HCT116 (cell line): ENCODE measurements around the gene DDOST. TPM values are rescaled to one million over a fixed set of nuclear protein-coding genes. Genes with fewer than 3 reads are reported as not detected.

Source experiments
- ATAC-seq: fragments of 200-7000 bp; cut with Tn5 transposase; 2 replicates; pipeline ENCODE4 v1.9.1; 2020; ENCODE audit warnings: mild to moderate bottlenecking, moderate library complexity
- BruUV-seq: library from RNA; stranded (reverse); fragments of 400-500 nt; replicated peaks from 2 replicates; lab custom pipeline; 2021; lab: Mats Ljungman, UMichigan
- CTCF ChIA-PET: fragments of 300-600 bp; sonication (Branson Sonifier 250); formaldehyde crosslinking; loops from one replicate; lab custom pipeline; 2021; ENCODE audit warnings: antibody characterized with exemption; lab: Charles Lee
- POLR2A ChIA-PET: fragments of 300-600, 350-600 bp; sonication (Branson Sonifier 250); formaldehyde crosslinking; loops from one replicate; lab custom pipeline; 2021; ENCODE audit warnings: antibody characterized with exemption; lab: Charles Lee
- RAD21 ChIA-PET, 2 experiments: fragments of 300-600 bp; sonication (Branson Sonifier 250); formaldehyde crosslinking; loops; one replicate each; lab custom pipeline; 2023; ENCODE audit warnings: low total read pairs in 2 of 2; ENCODE audit not compliant: uncharacterized antibody in 2 of 2, unreplicated experiment in 2 of 2, low non-redundant PET in 1 of 2; lab: Charles Lee
- DNase-seq: peaks from one replicate; pipeline ENCODE4 v3.0.0-alpha.2; 2010; ENCODE audit warnings: low read depth, low spot score
- H2AFZ ChIP-seq: fragments of 200-600 bp; shearing (Covaris generic), sonication (generic); 2 replicates; pipeline ENCODE4 v1.6.1; 2017; ENCODE audit warnings: low read depth, mixed run types, mixed read lengths, antibody characterized with exemption, low read length; ENCODE audit not compliant: poor library complexity, severe bottlenecking
- H3K27ac ChIP-seq: 2 replicates; pipeline ENCODE4 v1.5.1; 2012; ENCODE audit warnings: low read depth, low read length
- H3K27me3 ChIP-seq: fragments of 200-600 bp; sonication (generic); 2 replicates; pipeline ENCODE4 v1.6.1; 2016; ENCODE audit warnings: mixed run types, low read length, mixed read lengths; ENCODE audit not compliant: insufficient read depth
- H3K36me3 ChIP-seq, 2 experiments: fragments of 200-500 bp in 1 of 2; fragments of 200-600 bp in 1 of 2; sonication (Bioruptor generic) in 1 of 2; sonication (generic) in 1 of 2; 2 replicates each; pipeline versions ENCODE4 v1.5.1 to v1.6.1; 2014 to 2016; ENCODE audit warnings: low read length in 2 of 2, inconsistent platforms in 1 of 2, mixed read lengths in 1 of 2, mixed run types in 1 of 2; ENCODE audit not compliant: insufficient read depth in 2 of 2, control insufficient read depth in 1 of 2
- H3K4me1 ChIP-seq, 2 experiments: fragments of 200-600 bp in 1 of 2; sonication (generic) in 1 of 2; 2 replicates each; pipeline versions ENCODE4 v1.5.1 to v1.6.1; 2012 to 2017; ENCODE audit warnings: low read length in 2 of 2, inconsistent platforms in 1 of 2, mild to moderate bottlenecking in 1 of 2, mixed read lengths in 1 of 2, mixed run types in 1 of 2, moderate library complexity in 1 of 2; ENCODE audit not compliant: insufficient read depth in 2 of 2, control insufficient read depth in 1 of 2
- H3K4me2 ChIP-seq: fragments of 200-600 bp; sonication (generic); 2 replicates; pipeline ENCODE4 v1.6.1; 2017; ENCODE audit warnings: mixed run types, low read length, mixed read lengths
- H3K4me3 ChIP-seq, 2 experiments: fragments of 200-600 bp in 1 of 2; sonication (generic) in 1 of 2; replicated peaks in 1 of 2; 2 replicates each; pipeline ENCODE4 v1.5.1; 2011 to 2016; ENCODE audit warnings: low read length in 2 of 2, control low read depth in 1 of 2, low read depth in 1 of 2, mild to moderate bottlenecking in 1 of 2, mixed read lengths in 1 of 2, mixed run types in 1 of 2
- H3K79me2 ChIP-seq: fragments of 200-600 bp; sonication (generic); 2 replicates; pipeline ENCODE4 v1.6.1; 2017; ENCODE audit warnings: mild to moderate bottlenecking, mixed run types, low read length, moderate library complexity, mixed read lengths; ENCODE audit not compliant: insufficient read depth
- H3K9ac ChIP-seq: fragments of 200-600 bp; sonication (generic); 2 replicates; pipeline ENCODE4 v1.6.1; 2016; ENCODE audit warnings: low read length, mixed read lengths
- H3K9me2 ChIP-seq: fragments of 200-600 bp; sonication (generic), shearing (Covaris generic); 2 replicates; pipeline ENCODE4 v1.6.1; 2017; ENCODE audit warnings: mixed run types, mild to moderate bottlenecking, moderate library complexity; ENCODE audit not compliant: insufficient read depth
- H3K9me3 ChIP-seq, 2 experiments: fragments of 200-500 bp in 1 of 2; fragments of 200-600 bp in 1 of 2; sonication (Bioruptor generic) in 1 of 2; sonication (generic) in 1 of 2; 2 replicates each; pipeline ENCODE4 v1.6.1; 2014 to 2017; ENCODE audit warnings: low read length in 2 of 2, mixed read lengths in 2 of 2, inconsistent platforms in 1 of 2, low read depth in 1 of 2, mild to moderate bottlenecking in 1 of 2, mixed run types in 1 of 2, moderate library complexity in 1 of 2; ENCODE audit not compliant: control insufficient read depth in 1 of 2, insufficient read depth in 1 of 2
- H4K20me1 ChIP-seq: fragments of 200-600 bp; sonication (generic), shearing (Covaris generic); 2 replicates; pipeline ENCODE4 v1.6.1; 2017; ENCODE audit warnings: mixed run types, mild to moderate bottlenecking, moderate library complexity; ENCODE audit not compliant: insufficient read depth
- CBX3 ChIP-seq: IDR thresholded peaks from 2 replicates; pipeline ENCODE4 v1.6.1; 2012; ENCODE audit warnings: low read depth
- EGR1 ChIP-seq: IDR thresholded peaks from 2 replicates; pipeline ENCODE4 v1.6.1; 2012; ENCODE audit warnings: low read depth
- ELF1 ChIP-seq: IDR thresholded peaks from 2 replicates; pipeline ENCODE4 v1.6.1; 2012; ENCODE audit warnings: low read depth, borderline replicate concordance
- JUND ChIP-seq: IDR thresholded peaks from 2 replicates; pipeline ENCODE4 v1.6.1; 2012
- REST ChIP-seq: IDR thresholded peaks from 2 replicates; pipeline ENCODE4 v1.6.1; 2012; ENCODE audit warnings: low read depth
- SRF ChIP-seq: IDR thresholded peaks from 2 replicates; pipeline ENCODE4 v1.6.1; 2012; ENCODE audit warnings: low read depth
- intact Hi-C: fragments of 100-400 bp; cut with micrococcal nuclease; formaldehyde crosslinking; loops from 2 replicates; pipeline ENCODE4 v1.10.0; 2022
- total RNA-seq: library from RNA; stranded (reverse); gene quantifications from one replicate; pipeline ENCODE4 v1.2.1, GENCODE V29; 2021; ENCODE audit not compliant: unreplicated experiment
- TF ChIP-seq, protein P1 (sequence below), 3 experiments: fragments of 200-600 bp in 1 of 3; sonication (generic) in 1 of 3; IDR thresholded peaks in 2 of 3; conservative IDR thresholded peaks in 1 of 3; 2 replicates each; pipeline ENCODE4 v1.5.1; 2012 to 2017; ENCODE audit warnings: low read depth in 2 of 3, low read length in 2 of 3, antibody characterized with exemption in 1 of 3, borderline replicate concordance in 1 of 3, control low read depth in 1 of 3, mild to moderate bottlenecking in 1 of 3, mixed read lengths in 1 of 3, mixed run types in 1 of 3, moderate library complexity in 1 of 3; ENCODE audit not compliant: insufficient read depth in 1 of 3

Gene DDOST
- total RNA-seq, 1 experiment from 2014 or later = 387 TPM

- TF ChIP-seq, protein P1, sequence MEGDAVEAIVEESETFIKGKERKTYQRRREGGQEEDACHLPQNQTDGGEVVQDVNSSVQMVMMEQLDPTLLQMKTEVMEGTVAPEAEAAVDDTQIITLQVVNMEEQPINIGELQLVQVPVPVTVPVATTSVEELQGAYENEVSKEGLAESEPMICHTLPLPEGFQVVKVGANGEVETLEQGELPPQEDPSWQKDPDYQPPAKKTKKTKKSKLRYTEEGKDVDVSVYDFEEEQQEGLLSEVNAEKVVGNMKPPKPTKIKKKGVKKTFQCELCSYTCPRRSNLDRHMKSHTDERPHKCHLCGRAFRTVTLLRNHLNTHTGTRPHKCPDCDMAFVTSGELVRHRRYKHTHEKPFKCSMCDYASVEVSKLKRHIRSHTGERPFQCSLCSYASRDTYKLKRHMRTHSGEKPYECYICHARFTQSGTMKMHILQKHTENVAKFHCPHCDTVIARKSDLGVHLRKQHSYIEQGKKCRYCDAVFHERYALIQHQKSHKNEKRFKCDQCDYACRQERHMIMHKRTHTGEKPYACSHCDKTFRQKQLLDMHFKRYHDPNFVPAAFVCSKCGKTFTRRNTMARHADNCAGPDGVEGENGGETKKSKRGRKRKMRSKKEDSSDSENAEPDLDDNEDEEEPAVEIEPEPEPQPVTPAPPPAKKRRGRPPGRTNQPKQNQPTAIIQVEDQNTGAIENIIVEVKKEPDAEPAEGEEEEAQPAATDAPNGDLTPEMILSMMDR (IDR thresholded peaks at IDR 0.05 in 2 of 3, conservative IDR thresholded peaks at IDR 0.05 in 1 of 3; ENCODE audit: borderline replicate concordance in 1 of 3, insufficient read depth in 1 of 3, low read depth in 2 of 3, low read length in 2 of 3) = no peak
- TF ChIP-seq CBX3 (peak; percentile 87), SRF (no peak), JUND (peak; percentile 56)
Observed at GRCh38 chr1:20612221-20612746, 48.9 kb downstream of the DDOST start (continued).

DNA sequence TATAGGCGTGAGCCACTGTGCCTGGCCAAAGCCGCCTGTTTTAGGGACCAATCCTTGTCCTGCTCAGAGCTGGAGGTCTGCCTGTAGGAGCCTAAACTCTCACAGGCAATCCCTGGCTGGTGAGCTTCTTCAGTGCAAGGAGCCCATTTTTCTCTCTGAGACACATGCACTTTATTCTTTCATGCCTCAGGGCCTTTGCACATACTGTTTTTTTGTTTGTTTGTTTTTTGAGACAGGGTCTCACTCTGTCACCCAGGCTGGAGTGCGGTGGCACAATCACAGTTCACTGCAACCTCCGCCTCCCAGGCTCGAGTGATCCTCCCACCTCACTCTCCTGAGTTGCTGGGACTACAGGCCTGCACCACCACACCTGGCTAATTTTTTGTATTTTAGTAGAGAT is 49.5 kb downstream of the DDOST start:
- no peaks in the 10 kb centered on the region for H3K9me2 ChIP-seq
- BruUV-seq = no TSS peak
- H4K20me1 ChIP-seq = no peaks in the 10 kb centered on the region
- ChIA-PET CTCF (interaction anchor here (1.1 kb wide), 1 partner anchor 21 kb away, joined by 5 read pairs; no protein-coding TSS in a partner anchor), POLR2A (no interaction called here), RAD21 (interaction anchor here in 1 of 2 experiments (1.1 kb wide), 1 partner anchor 8 kb away, joined by 4 read pairs; no protein-coding TSS in a partner anchor)
- H3K9me3 ChIP-seq = no peaks in the 10 kb centered on the region
- H2AFZ ChIP-seq = no peak overlapping the region
- ATAC-seq (no peak), DNase-seq (no peak)
- H3K36me3 ChIP-seq = no peaks in the 10 kb centered on the region
- peaks cover 34 to 45% of the 10 kb centered on the region in 2 experiments for H3K4me1 ChIP-seq
- H3K79me2 ChIP-seq = no peaks in the 10 kb centered on the region
- intact Hi-C loops = loop anchor here (5.0 kb wide), 1 partner anchor 34 kb away; no protein-coding TSS in a partner anchor
- peak overlapping the region; percentile 94 for H3K27ac ChIP-seq
- no peaks in the 10 kb centered on the region for H3K27me3 ChIP-seq
- peak overlapping the region in 1 of 2 experiments; percentile 2; a peak in 1 of 4 replicates for H3K4me3 ChIP-seq
- peak overlapping the region; percentile 65 for H3K4me2 ChIP-seq
- TF ChIP-seq ELF1 (no peak), REST (no peak), EGR1 (no peak)
- peak overlapping the region; percentile 70; the same call in 1 of the 2 replicates for H3K9ac ChIP-seq
